ENCODE measurements around the gene CFAP92.

CFAP92 gene

DNA sequence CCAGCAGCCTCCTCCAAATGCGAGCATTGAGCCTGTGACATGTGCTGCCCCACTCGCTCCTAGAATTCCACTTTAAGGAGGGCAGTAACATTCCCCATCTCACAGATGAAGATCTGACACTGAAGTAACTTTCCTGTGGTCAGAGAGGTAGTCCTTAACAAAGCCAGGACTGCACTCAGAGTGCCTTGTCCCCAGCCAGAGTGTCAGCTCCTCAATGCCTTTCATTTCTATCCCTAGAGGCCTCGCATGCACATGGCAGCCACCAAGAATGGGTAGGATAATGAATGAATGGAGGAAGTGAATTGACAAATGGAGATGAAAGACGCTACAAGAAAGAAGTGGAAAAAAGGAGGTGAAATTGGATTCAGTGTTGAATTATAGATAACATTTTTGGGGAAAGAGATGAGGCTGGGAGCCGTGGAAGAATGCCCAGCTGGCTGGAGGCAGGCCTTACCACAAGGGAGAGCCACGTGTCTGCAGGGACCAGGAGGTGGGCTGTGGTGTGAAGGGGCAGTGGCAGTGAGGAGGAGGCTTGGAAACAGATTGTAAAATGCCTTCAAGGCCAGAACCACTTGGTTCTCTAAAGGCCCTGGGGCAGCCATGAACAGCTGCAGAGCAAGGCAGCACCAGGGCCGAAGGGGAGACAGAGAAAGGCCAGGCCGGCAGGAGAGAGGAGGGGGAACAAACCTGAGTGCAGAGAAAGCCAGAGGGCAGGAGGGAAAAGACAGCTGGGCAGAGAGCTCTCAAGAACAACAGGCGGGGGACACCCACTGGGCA, 10.4 kb downstream of the CFAP92 start:
- no peak for DNase-seq

DNA sequence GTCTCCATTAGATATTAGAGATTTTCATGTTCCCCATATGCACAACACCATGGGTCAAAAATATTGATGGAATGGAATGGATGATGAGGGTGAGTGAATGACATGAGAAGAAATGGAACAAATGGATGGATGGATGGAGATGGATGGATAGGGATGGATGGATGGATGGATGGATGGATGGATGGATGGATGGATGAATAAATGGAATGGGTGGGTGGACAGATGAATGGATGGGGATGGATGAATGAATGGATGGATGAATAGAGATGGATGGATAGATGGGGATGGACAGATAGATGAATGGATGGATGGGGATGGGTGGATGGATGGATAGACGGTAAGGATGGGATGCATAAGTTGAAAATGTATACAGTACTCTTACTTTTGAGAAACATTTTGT, 18.6 kb downstream of the CFAP92 start:
- no peak for DNase-seq

GRCh38 chr3:128973988-128974564, 19.8 kb downstream of the CFAP92 start:
- DNase-seq: no peak

DNA sequence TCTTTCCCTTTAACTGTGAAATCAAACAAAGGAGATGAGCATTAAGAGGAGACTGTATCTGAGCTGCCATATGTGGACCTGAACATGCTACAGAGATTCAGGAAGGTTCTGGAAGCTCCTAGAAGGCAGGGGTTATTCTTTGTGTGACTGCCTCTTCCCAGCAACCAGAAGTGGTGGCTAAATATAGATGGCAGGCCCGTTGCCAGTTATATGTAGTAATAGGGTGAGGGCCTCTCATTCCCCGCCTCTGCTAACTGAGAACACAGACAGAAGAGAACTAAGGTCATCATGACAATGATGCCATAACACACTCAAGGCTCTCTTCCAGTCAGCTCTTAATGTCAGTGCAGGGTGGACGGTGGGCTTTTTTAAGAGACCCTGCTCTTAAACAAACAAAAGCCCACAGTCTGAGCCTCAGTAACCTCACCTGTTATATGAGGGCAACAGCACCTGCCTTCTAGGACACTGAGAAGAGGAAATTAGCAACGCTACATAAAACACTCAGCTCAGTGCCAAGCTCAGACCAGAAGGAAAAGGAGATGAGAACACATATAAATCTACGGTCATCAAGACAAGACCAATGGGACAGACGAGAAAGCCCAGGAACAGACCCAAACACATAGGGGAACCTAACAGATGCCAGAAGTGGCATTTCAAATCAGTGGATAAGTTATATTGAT, 22.3 kb downstream of the CFAP92 start:
- DNase-seq: no peak

DNA sequence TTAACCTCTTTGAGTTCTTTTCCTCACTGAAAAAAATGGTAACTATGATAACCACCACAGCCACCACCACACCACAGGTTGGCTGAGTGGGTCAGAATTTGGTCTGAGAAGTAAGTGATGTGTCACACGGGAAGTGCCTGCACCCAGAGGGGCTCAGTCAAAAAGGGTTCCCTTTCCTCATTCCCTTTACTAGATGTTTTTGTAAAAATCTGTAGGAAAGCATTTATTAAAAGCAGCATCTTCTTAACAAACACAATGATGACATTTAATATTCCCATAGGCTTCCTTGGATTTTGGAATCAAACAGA, 23.2 kb downstream of the CFAP92 start:
- DNase-seq: no peak

DNA sequence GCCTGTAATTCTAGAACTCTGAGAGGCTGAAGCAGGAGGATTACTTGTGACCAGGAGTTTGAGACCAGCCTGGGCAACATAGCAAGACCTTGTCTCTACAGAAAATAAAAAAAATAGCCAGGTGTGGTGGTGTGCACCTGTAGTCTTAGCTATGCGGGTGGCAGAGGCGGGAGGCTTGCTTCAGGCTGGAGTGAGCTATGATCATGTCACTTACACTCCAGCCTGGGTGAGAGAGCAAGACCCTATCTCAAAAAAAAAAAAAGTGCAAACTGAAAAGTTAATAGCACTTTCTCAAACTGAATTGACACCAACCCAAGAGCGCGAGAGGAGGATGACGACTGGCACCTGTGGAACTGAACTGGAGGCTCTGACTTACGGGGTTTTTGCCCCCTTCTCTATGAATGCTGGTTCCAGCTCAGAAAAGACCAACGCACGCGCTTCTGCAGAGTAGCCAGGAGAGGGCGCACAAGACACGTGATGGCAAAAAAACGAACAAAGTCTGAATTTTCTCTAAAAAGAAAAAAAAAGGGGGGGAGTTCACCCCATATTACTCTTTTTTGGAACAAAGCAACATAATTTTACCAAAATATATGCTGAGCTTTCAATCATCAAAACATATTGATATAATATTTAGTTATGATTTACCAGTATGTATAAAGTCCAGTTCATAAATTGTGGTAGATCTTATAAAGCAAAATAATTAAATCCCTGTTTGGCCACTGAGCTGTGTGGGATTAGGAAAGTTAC, 23.7 kb downstream of the CFAP92 start:
- peak; percentile 14 for DNase-seq

DNA sequence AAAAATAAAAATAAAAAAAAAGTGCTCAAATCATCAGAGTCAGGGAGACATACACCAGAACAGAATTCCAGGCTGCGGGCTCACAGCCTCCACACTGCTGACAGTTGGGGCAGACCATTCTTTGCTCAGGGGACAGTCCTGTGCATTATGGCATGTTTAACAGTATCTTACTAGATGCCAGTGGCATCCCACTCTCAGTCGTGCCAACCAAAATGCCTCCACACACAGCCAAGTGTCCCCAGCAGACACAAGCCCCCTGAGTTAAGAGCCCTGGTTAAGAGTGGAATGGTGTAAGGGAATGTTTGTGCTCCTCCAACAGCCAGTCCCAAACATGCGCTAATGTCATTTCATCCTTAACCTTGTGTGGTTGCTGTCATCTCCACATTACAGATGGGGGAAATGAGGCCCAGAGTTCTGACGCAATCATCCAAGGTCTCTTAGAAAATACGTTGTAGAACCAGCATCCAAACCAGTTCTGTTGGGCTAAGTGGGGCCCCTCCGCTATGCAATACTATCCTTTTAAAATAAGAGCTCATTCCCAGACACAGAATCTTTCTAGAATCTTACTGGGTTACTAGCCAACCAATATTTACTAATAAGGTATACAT, 26.0 kb downstream of the CFAP92 start:
- no peak for DNase-seq

- DNase-seq: no peak
These were observed 28.1 kb downstream of the CFAP92 start for GRCh38 chr3:128965818-128966217.

DNA sequence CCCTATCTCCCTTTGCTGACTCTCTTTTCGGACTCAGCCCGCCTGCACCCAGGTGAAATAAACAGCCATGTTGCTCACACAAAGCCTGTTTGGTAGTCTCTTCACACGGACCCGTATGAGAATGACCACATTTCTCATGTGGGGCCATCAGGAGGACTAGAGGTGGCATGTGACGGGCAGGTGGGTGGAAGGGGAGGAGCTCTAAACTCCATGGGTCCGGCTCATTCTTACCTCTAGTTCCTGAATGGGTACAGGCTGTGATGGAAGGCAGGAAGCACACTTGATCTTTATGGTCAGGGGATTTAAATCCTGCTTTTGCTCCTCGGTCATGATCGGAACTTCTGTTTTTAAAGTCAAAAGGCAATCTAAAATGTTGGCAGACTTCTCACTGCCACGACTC, 28.6 kb downstream of the CFAP92 start:
- DNase-seq: no peak

GRCh38 chr3:128956440-128956839, 37.4 kb downstream of the CFAP92 start:
- no peak for DNase-seq

GRCh38 chr3:128950223-128950938, 43.5 kb downstream of the CFAP92 start:
- peak; percentile 72 for DNase-seq

- DNase-seq: no peak
These were observed 44.7 kb downstream of the CFAP92 start for GRCh38 chr3:128949158-128949557.

DNA sequence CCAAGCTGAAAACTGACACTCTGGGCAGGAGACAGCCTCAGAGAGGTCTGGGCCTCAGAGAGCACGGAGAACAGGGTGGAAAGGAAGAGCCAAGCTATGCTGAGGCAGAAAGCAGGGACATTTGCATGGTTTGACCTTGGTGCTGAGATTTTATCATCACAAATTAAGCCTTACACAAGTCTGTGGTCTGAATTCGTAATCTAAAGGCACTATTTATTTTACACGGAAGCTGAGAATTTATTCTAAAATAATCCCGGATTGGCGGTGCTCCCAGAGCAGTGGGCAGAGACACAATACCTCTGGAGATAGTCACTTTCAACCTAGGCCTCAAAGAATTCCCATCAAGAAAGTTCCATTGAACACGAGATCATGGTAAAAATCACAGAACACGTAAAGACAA, 47.5 kb downstream of the CFAP92 start:
- DNase-seq: no peak

DNA sequence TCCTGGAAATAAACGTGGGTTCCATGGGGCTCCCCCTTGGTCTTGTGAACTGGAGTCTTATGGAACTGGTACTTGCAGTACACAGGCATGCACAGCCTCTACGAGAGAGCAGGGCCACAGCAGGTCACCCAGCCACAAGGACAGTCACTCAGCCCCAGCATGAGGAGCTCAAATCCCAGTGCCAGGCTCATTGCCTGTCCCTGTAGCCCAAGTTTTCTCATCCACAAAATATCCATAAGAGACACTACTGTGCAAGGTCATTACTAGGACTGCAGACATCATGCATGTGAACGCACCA, 48.0 kb downstream of the CFAP92 start:
- DNase-seq: no peak

- no peak for DNase-seq
These were observed 48.6 kb downstream of the CFAP92 start for GRCh38 chr3:128945041-128945877.

- DNase-seq: no peak
These were observed 51.5 kb downstream of the CFAP92 start for GRCh38 chr3:128942161-128942952.

- no peak for DNase-seq
These were observed 53.6 kb downstream of the CFAP92 start for GRCh38 chr3:128940252-128940651.

GRCh38 chr3:128936341-128936740, 57.5 kb downstream of the CFAP92 start:
- DNase-seq: no peak

DNA sequence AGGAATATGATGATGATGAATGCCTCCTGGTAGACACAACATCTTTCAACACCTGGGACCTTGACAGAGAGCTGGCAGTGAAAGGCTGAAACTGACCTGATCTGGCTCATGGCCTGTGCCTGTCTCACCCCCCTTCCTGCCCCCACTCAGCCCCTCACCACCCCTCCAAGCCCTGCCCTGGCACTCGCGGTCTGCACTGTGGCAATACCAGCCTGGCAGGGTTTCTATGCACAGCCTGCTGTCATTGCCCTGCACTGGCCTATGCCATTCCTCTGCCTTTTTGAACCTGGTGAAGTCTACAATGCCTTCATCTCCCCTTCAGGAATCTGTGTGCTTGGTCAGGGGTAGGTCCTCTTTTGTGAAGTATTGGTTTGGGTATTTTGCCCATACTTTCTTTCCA, 58.0 kb downstream of the CFAP92 start:
- no peak for DNase-seq

DNA sequence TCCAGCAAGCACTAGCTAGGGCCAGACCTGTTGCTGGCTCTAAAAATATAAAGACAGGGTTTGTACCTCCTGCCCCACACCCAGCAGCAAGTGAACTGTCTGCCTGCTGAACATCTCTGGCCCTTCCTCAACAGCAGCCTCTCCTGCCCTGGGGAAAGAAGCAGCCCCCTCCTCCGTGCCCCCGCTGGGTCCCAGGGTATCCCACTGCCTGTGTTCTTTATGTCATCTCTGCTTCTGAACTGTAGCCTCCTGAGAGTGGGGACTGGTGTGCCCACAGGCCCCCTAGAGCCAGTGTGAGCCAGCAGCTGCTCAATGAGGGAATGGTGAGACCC, 60.0 kb downstream of the CFAP92 start:
- no peak for DNase-seq

Measured in NCI-H1417 treated with DMSO at 0.1 percent for 48 hours (cell line).